Measurements from ENCODE around the gene MMP19. TPM values are rescaled to one million over a fixed set of nuclear protein-coding genes. Genes with fewer than 3 reads are reported as not detected.

The MMP19 gene
- total RNA-seq, 1 experiment from 2014 or later: 8.4 TPM

DNA sequence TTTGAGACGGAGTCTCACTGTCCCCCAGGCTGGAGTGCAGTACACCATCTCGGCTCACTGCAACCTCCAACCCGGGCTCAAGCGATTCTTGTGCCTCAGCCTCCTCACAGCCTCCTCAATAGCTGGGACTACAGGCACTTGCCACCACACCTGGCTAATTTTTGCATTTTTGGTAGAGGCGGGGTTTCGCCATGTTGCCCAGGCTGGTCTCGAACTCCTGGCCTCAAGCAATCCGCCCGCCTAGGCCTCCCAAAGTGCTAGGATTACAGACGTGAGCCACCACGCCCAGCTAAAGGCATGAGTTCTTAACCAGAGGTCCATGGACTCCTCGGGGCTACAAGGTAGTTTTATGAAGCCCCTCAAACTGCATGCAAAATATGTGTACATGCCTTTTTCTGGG lies 27.3 kb downstream of the MMP19 start:
- no peak for DNase-seq (ENCODE audit: low read depth)

DNA sequence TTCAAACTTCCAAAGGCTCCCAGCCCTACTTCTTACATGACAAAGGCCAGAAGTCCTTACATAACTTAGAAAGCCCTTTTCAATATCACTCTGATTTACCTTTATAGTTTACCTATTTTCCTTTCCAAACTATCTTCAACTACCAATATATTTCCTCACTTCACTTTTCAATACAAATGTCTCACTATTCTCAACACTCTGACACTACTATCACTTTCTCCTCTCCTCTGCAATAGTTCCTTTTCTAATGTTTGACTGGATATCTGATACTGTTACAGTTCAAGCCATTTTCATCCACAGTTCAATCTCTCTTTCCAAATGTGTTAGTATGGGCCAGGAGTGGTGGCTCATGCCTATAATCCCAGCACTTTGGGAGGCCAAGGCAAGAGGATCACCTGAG lies 28.5 kb downstream of the MMP19 start:
- DNase-seq (ENCODE audit: low read depth): no peak

DNA sequence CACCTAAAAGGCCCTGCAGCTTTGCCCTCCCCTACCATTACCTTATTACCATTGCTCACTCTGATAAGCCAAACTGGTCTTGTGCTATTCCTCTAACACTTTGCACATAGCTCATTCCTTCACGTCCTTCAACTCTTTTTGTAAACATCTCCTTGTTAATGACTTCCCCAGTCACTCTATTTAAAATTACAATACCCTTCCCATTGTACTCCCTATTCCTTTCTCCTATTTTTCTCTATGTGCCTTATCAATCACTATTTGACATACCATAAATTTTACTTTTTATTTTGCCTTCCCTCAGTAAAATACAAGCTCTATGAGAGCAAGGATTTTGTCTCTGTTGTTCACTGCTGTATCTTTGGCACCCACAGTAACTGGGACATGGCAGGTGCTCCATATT lies 30.6 kb downstream of the MMP19 start:
- no peak for DNase-seq (ENCODE audit: low read depth)

DNA sequence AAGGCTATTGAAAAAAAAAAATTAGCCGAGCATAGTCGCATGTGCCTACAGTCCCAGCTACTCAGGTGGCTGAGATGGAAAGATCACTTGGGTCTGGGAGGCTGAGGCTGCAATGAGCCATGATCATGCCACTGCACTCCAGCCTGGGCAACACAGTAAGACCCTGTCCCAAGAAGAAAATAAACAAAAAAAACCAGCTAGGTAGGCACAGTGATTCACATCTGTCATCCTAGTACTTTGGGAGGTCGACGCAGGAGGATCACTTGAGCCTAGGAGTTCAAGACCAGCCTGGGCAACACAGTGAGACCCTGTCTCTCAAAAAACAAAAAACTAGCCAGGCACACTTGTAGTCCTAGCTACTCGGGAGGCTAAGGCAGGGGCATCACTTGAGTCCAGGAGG lies 33.5 kb downstream of the MMP19 start:
- DNase-seq (ENCODE audit: low read depth): no peak

DNA sequence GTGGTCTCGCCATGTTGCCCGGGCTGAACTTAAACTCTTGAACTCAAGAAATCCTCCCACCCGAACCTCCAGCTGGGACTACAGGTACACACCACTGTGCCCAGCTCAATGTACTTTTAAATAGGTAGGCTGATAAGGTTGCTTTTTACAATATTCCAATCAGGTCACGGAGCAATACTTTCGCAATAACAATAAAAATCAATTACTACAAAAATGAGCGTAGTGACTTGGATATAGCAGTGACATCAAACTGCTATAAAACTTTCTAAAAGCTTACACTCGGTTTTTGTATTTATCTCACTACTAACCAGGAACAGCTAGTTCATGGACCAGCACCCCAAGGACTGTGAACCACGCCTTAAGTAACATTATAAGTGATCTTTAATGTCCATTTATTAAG lies 35.8 kb downstream of the MMP19 start:
- DNase-seq (ENCODE audit: low read depth): no peak

DNA sequence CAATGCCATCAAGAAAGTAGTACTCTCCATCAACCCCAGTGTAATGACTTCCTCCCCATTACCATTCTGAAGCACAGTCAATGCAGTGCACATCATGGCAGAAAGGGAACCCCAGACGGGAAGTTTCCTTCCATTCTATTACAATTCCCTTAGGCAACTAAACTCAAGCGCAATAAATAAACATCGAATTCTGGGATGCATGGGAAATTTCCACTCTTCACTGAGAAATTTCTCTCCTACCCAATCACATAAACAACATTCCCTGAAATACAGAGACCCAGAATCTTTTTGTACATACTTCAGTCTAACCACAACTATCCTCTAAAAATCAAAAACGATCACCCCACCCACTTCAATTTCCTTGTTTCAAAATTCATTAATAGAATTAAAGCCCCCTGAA lies 45.2 kb downstream of the MMP19 start:
- no peak for DNase-seq (ENCODE audit: low read depth)

DNA sequence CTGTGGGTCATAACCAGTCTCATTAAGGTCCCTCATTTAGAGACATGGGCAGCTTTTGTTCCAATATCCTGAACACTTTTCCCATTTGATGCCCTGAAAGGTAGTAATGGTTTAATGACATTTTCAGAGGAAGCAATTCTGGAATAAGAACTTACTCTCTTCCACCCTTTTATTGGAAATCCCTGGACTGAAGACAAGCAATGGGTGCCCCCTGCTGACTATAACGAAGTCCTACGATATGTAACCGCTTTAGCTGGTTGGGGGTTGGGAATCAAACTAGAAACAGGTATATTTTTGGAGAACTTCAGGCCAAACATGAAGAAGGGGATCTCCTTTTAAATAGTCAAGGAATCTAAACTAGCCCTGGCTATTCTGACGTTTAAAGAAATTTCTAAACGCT lies 45.7 kb downstream of the MMP19 start:
- DNase-seq (ENCODE audit: low read depth): peak; percentile 8

DNA sequence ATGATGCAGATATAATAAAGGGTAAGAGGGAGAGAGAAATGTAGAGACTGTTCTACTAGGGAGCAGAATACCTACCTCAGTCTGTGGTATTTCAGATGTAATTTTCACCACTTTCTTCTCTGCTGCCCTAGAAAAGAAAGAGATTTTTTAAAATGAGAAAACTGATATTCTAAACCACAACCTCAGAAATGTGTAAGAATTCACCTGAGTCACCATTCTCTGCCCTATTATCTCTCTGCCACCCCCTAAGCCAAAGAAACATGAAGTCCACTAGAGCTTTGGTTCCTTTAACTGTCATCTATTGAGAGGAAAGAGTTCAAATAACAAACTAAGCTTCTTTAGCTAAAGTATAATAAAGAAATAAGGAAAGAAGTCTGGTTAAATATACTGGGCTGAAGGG lies 46.8 kb downstream of the MMP19 start:
- DNase-seq (ENCODE audit: low read depth): no peak

DNA sequence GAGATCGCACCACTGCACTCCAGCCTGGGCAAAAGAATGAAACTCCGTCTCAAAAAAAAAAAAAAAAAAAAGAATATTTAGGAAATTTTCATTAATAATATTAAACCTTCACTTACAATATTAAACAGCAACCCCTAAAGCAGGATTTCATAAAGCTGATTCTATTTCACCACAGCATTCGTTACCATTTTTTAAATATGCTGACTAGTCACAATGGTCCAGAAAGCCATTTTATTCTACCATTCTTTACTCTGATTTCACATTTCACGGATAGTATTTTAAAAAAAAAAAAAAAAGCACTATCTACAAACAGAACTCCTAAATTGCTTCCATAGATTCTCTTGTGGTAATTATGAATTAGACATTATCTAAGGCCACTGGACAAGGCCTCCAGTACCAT lies 52.8 kb downstream of the MMP19 start:
- no peak for DNase-seq (ENCODE audit: low read depth)

DNA sequence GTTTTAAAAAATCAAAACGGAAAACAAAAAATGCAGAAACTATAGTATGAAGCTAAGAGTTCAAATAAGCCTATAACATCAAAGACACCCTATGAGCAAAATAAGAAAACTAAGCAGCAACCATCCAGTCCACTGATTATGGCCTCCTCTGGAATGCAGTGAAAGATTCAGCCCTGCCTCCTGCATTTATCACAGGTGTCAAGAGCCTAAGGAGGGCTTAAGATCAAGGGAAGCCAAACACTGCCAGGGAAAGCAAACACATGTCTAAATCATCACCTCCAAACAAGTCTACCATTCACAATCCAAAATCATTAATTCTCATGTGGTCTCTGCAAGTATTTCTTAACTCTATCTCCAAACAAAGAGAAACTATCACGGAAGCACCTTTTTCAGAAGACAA lies 53.6 kb downstream of the MMP19 start:
- DNase-seq (ENCODE audit: low read depth): no peak

DNA sequence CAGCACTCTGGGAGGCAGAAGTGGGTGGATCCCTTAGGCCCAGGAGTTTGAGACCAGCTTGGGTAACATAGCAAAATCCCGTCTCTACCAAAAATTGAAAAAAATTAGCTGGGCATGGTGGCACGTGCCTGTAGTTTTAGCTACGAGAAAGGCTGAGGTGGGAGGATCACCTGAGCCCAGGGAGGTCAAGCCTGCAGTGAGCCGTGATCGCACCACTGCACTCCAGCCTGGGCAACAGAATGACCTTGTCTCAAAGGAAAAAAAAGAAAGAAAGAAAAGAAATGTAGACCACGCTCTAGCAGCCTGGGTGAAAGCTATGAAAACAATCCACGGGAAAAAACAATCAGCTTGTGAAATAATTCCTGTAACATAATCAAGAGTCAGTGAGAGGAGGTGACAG lies 54.2 kb downstream of the MMP19 start:
- DNase-seq (ENCODE audit: low read depth): no peak

Other genes with a start within 250 kb of the MMP19 start
- not detected in 2 replicates for gene OR10P1, start 206.0 kb downstream of the MMP19 start, total RNA-seq (2014; rRNA removed; shearing (Covaris generic))
- 2.4 and 3.4 TPM in 2 replicates for gene ITGA7, start 135.0 kb downstream of the MMP19 start, total RNA-seq (2014; rRNA removed; shearing (Covaris generic))
- gene BLOC1S1, start 126.9 kb downstream of the MMP19 start, total RNA-seq (2014; rRNA removed; shearing (Covaris generic)): 112 and 135 TPM in 2 replicates
- 2.2 and 4.5 TPM in 2 replicates for gene RDH5, start 122.5 kb downstream of the MMP19 start, total RNA-seq (2014; rRNA removed; shearing (Covaris generic))
- 638 and 824 TPM in 2 replicates for gene CD63, start 113.9 kb downstream of the MMP19 start, total RNA-seq (2014; rRNA removed; shearing (Covaris generic))
- 1.5 and 2.5 TPM in 2 replicates for gene GDF11, start 99.8 kb downstream of the MMP19 start, total RNA-seq (2014; rRNA removed; shearing (Covaris generic))
- gene SARNP, start 25.2 kb downstream of the MMP19 start, total RNA-seq (2014; rRNA removed; shearing (Covaris generic)): 165 and 253 TPM in 2 replicates
- 36.5 and 44.3 TPM in 2 replicates for gene ORMDL2, start 24.9 kb downstream of the MMP19 start, total RNA-seq (2014; rRNA removed; shearing (Covaris generic))
- 44.4 and 54.2 TPM in 2 replicates for gene DNAJC14, start 13.3 kb downstream of the MMP19 start, total RNA-seq (2014; rRNA removed; shearing (Covaris generic))
- gene PYM1, start 85.0 kb upstream of the MMP19 start, total RNA-seq (2014; rRNA removed; shearing (Covaris generic)): 49.1 and 59.7 TPM in 2 replicates
- gene DGKA, start 88.2 kb upstream of the MMP19 start, total RNA-seq (2014; rRNA removed; shearing (Covaris generic)): 14.5 and 58.4 TPM in 2 replicates
- gene PMEL, start 123.1 kb upstream of the MMP19 start, total RNA-seq (2014; rRNA removed; shearing (Covaris generic)): 0.06 and 0.12 TPM in 2 replicates
- gene CDK2, start 123.9 kb upstream of the MMP19 start, total RNA-seq (2014; rRNA removed; shearing (Covaris generic)): 57.5 and 58.0 TPM in 2 replicates
- gene RAB5B, start 131.1 kb upstream of the MMP19 start, total RNA-seq (2014; rRNA removed; shearing (Covaris generic)): 22.7 and 31.7 TPM in 2 replicates
- 13.1 and 13.3 TPM in 2 replicates for gene SUOX, start 154.3 kb upstream of the MMP19 start, total RNA-seq (2014; rRNA removed; shearing (Covaris generic))
- gene IKZF4, start 178.1 kb upstream of the MMP19 start, total RNA-seq (2014; rRNA removed; shearing (Covaris generic)): 0.12 and 0.40 TPM in 2 replicates
- gene RPS26, start 199.0 kb upstream of the MMP19 start, total RNA-seq (2014; rRNA removed; shearing (Covaris generic)): 1,984 and 2,181 TPM in 2 replicates
- gene ERBB3, start 237.2 kb upstream of the MMP19 start, total RNA-seq (2014; rRNA removed; shearing (Covaris generic)): 0.63 TPM in 1 of 2 replicates, not detected in the other

Data from Daoy (cell line).